Tibial nerve (tissue), 4 donors: Measurements from ENCODE around the gene GRXCR1.

Experiments
- CTCF ChIP-seq, 5 experiments: fragments of 200-600 bp in 3 of 5; fragments of 450-650 bp in 2 of 5; sonication (generic) in 3 of 5; IDR thresholded peaks; one replicate each; pipeline ENCODE4 v1.5.1; 2016 to 2019; ENCODE audit warnings: antibody characterized with exemption in 5 of 5, mild to moderate bottlenecking in 3 of 5, moderate library complexity in 2 of 5
- EP300 ChIP-seq, 2 donors: sonication (generic); formaldehyde crosslinking; IDR thresholded peaks; one replicate each; pipeline ENCODE4 v1.6.1; 2017; ENCODE audit warnings: antibody characterized with exemption in 2 of 2, mild to moderate bottlenecking in 1 of 2
- POLR2A ChIP-seq, 2 donors: fragments of 450-650 bp; IDR thresholded peaks; one replicate each; pipeline ENCODE4 v1.6.1; 2017; ENCODE audit warnings: antibody characterized with exemption in 2 of 2, mild to moderate bottlenecking in 2 of 2, moderate library complexity in 2 of 2

- TF ChIP-seq CTCF (IDR thresholded peaks at IDR 0.05) (no peak), EP300 (IDR thresholded peaks at IDR 0.05) (no peak), POLR2A (IDR thresholded peaks at IDR 0.05) (no peak)
Measured at GRCh38 chr4:42905591-42905990, 13.1 kb downstream of the GRXCR1 start.
